CD4-positive, alpha-beta T cell treated with Interleukin-1 beta for 1 hour (primary cell): ENCODE data around the gene IVD.

Source experiments
- DNase-seq, 2 donors: peaks; one replicate each; pipeline ENCODE4 v3.0.0-alpha.2; 2020 to 2022

The IVD gene

DNA sequence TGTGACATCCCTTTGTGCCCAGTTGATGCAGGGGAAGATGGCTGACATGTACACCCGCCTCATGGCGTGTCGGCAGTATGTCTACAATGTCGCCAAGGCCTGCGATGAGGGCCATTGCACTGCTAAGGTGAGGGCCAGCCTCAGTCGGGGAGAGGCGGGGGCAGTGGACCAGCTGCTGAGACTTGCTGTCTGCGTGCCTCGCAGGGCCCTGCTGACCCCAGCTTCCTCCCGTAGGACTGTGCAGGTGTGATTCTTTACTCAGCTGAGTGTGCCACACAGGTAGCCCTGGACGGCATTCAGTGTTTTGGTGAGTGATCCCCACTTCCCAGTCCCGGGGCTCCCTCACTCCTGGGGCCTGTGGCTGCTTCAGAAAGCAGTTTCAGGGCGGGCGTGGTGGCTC, 10.5 kb downstream of the IVD start:
- no peak for DNase-seq

- no peak for DNase-seq
These were observed 12.5 kb downstream of the IVD start for GRCh38 chr15:40418126-40418525.

DNA sequence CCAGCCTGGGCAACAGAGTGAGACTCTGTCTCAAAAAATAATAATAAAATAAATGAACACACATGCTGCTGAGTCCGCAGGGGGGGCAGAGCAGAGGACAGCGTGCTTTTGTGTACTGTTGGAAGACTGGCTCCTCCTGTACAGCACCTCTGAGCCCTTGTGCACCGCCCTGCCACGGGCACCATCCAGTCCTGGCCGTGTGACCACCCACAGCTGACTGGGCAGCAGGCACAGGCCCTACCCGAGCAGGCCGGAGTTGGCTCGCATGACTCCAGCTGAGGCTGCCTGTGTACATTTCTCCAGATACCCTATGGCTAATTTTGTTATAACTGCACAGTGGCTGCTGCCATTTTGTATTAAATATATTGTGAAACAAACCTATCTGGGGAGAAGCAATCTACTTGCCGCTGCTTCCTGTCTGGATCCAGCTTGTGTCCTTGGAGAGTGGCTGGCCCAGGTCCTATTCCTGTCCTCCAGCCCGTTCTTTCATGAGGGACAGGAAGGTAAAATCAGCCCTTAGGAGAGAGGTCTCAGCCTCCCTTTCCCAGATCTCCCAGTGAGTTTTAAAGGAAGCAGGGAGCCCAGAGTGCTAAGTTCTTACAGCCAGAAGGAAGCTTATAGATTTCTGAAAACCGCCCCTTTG, 14.6 kb downstream of the IVD start:
- DNase-seq: no peak

DNA sequence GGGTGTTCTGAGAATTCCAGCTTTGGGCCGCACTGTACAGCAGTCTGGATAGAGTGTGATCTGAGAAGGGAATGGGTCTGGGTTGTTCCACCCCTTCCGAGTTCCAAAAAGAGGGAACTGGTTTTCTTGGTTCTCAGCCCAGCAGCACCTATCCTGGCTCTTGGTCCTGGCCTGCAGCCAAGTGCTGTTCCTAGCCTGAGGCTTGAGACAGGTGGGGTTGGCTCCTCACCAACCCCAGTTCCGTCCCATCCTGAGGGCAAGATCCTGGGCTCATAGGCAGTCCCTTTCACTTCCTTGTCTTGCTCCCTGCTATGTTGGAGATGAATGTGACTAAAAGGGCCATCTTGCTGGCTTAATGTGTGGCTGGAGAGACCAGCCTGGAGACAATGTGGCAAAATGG, 15.2 kb downstream of the IVD start:
- DNase-seq: no peak

DNA sequence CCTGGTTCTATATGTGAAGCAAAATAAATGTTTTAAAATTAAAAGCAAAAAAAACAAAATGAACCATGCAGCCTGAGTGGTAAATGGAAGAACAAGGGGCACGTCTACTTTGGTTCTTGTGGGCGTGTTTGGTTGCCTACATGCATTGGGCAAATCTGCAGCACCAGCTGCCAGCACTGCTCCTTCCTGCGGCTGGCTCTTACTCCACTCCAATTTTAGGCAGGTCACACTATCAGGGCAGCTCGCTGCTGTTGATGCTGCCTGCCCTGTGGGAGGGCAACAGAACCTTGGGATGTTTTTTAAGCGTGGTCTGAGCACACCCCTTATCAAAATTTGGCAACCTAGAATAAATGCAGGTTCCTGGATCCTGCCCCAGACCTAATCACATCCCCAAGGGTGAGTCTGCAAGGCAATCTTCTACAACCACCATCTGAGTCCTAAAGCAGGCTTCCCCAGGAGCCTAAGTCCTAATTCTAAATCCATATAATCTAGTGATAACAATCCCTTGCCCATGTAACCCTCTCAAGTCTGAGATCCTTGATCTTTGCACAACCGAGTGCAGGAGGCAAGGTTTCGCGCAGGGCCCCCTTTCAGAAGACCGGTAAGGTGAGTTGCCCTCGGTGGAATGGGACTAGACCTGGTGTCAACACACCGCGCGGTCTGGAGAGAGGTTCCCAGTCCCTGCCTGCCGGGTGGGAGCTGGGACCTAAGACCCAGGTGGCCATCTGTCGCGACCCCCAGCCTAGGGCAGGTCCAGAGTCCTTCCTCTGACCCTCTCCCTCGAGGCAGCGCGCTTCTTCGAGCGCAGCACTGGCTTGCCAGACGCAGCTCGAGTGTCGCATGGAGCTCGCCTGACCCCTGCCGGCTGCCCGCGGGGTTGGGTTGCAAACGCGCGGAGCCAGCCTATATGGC, 15.9 kb downstream of the IVD start:
- DNase-seq: peak; percentile 77 to 80

DNA sequence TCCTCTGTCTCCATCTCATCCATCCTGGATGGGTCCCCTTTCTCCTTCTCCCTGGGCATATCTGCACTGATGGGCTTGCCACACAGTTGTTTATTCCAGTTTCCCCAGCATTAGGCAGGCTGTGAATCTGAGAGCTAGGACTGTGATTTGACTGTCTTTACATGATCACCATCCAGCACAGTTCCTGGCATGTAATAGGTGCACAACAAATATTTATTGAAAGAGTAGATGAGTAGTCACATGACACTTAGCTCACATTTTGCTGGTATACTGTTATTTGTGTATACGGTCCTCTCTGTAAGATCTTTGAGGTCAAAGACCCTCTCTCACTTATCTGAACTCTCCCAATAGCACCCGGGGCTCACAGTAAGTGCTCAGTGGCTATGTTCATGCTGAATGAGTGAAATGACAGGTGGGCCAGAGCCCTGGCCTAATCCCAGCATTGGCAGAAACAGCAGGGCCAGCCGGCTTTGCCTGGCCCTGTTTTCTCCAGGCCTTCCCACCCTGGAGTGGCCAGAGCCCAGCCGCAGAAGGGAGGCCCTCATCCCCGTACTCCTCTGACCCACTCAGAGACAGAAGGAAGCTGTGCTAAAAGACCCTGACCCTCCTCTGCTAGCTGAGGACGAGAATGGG, 19.0 kb downstream of the IVD start:
- DNase-seq: no peak

- no peak for DNase-seq
These were observed 20.1 kb downstream of the IVD start for GRCh38 chr15:40425681-40426080.

DNA sequence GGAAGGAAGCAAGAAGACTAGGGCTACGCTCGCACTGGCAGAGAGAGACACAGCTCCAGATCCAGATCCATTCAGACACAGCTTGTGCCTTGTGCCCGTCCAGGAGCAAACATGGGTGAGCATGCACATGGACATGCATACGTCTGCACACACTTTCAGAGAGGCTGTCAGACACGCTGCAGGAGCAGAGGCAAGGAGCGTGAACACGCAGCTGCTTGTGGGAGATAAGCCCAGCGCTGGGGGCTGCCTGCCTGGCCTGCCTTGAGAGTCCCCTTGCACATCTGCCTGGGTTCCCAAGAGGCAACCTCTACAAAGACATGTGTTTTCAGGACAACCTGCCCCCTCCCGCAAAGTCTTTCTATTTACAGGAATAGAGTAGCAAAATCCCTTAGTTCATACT, 21.6 kb downstream of the IVD start:
- DNase-seq: no peak

GRCh38 chr15:40428185-40428584, 22.6 kb downstream of the IVD start:
- no peak for DNase-seq

- no peak for DNase-seq
These were observed 23.6 kb downstream of the IVD start for GRCh38 chr15:40429068-40429710.

DNA sequence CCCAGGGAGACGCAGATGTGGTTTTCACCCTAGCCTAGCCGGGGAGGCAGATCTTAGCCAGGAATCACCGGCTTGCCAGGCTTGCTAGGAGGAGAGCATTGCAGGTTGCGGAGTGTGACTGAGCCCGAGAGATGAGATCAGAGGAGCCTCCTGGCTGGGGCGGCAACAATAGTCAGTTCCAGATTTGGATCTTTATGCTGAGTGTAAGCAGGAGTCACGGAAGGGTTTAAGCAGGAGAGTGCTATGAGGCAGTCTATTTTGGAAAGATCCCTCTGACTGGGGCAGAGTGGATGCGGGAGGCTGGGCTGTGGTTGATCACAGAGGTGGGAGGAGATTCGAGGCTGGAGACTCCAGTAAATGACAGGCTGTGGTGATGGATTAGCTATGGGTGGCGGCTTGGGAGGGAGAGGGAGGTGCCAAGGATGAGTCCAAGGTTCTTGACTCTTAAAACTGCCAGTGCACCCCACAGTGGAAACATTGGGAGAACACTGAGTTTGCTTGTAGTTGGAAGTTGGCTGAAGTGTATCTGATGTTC, 24.7 kb downstream of the IVD start:
- no peak for DNase-seq

DNA sequence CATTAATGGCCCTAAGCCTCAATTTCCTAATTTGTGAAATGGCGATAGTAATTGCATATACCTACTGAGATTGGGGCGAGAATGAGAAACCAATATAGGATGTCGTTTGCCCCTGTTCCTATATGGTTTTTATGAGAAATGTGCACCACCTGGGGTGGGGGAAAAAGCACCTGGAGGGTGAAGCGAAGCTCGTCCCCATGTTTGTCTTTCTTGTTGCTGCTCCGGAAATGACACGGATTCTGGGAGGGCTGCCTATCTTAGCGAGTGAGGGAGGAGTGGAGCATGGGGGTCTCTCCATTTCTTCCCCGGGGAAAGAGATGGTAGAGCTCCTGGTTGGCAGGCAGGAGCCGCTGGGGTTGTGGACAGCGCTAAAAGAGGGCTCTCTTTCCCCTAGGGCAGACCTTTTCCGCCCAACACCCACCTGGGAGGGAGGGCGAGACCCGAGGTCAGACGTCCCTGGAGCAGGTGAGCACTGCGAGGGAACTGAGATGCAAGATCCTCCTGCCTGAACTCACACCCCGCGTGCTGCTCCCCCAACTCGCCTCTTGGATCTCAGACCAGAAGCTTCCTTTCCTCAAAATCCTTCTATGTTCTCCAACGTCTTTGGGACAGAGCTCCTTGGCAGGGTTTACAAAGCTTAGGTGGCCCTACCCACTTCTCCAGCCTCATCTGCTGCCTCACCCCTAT, 29.6 kb downstream of the IVD start:
- DNase-seq: no peak

DNA sequence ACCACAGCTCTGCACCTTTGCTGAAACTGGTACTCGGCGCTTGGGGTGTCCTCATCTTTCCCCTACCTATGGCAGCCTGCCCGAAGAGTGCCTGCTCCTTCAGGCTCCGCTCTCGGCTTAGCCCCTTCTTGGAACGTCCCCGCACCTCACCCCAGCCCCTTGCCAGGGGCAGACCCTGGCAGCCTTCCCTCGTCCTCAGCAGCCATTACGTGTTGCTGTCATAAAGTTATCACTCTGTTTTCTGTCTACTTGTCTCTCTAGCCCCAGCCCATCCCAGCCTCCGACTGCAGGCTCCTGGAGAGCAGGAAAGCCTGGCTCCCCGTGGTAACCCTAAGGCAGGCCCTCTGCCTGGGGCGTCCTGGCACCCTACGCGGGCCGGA, 30.1 kb downstream of the IVD start:
- no peak for DNase-seq

GRCh38 chr15:40436116-40436891, 30.7 kb downstream of the IVD start:
- no peak for DNase-seq

GRCh38 chr15:40436892-40437751, 31.5 kb downstream of the IVD start:
- no peak for DNase-seq

- no peak for DNase-seq
These were observed 32.4 kb downstream of the IVD start for GRCh38 chr15:40437752-40438687.

GRCh38 chr15:40438712-40439111, 33.1 kb downstream of the IVD start:
- DNase-seq: no peak

DNA sequence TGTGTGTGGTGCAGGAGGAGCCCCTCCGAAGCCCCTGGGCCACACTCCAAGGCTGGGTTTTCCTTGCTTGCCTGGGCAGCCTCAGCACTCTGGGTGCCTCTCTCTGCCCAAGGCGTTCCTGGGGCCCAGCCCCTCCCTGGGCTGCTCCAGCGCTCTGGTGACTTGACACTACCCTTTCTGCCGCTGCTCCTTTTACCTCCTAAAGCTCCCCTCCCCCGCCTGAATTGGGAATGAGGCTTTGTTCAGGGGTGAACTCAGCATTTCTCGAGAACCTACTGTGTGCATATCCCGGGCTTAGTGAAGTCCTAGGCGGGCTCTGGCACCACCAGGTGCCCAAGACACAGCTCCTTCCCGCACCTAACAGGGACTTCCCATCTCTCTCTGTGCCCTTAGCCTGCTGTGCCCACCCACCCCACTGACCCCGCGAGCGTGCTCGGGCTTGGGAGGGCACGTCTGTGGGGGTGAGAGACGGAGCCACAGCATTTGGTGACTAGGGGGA, 33.9 kb downstream of the IVD start:
- no peak for DNase-seq
